HepG2 (cell line): ENCODE results near the gene CLCN2. TPM values are rescaled to one million over a fixed set of nuclear protein-coding genes. Genes with fewer than 3 reads are reported as not detected.

Experiments
- ARNTL ChIP-seq: sonication (generic); formaldehyde crosslinking; IDR thresholded peaks from 2 replicates; pipeline ENCODE4 v1.4.0; 2020; ENCODE audit warnings: mild to moderate bottlenecking, missing genetic modification reagents
- FOSL1 ChIP-seq: sonication (generic); formaldehyde crosslinking; IDR thresholded peaks from 2 replicates; pipeline ENCODE4 v1.9.0; 2021; ENCODE audit warnings: missing genetic modification reagents, borderline replicate concordance
- FOXC1 ChIP-seq: sonication (generic); formaldehyde crosslinking; IDR thresholded peaks from 2 replicates; pipeline ENCODE4 v1.8.0; 2022; ENCODE audit warnings: mild to moderate bottlenecking, missing genetic modification reagents, borderline replicate concordance
- GABPB1 ChIP-seq: IDR thresholded peaks from 2 replicates; pipeline ENCODE4 v1.6.1; 2016; ENCODE audit warnings: mild to moderate bottlenecking, missing genetic modification reagents, moderate library complexity, missing compliant biosample characterization
- HDAC1 ChIP-seq: sonication (generic); formaldehyde crosslinking; IDR thresholded peaks from 2 replicates; pipeline ENCODE4 v1.5.1; 2020; ENCODE audit warnings: mild to moderate bottlenecking, missing genetic modification reagents
- MAZ ChIP-seq, 2 experiments: sonication (generic) in 1 of 2; formaldehyde crosslinking in 1 of 2; IDR thresholded peaks; 2 replicates each; pipeline versions ENCODE4 v1.5.0 to v1.6.1; 2012 to 2020; ENCODE audit warnings: low read depth in 2 of 2, mild to moderate bottlenecking in 2 of 2, borderline replicate concordance in 1 of 2, improper control_type of control experiment in 1 of 2, low read length in 1 of 2, missing genetic modification reagents in 1 of 2, moderate library complexity in 1 of 2
- PHF20 ChIP-seq: sonication (generic); formaldehyde crosslinking; IDR thresholded peaks from 2 replicates; pipeline ENCODE4 v1.5.0; 2020; ENCODE audit warnings: mild to moderate bottlenecking, missing genetic modification reagents
- POLR2G ChIP-seq: fragments of 200-400 bp; formaldehyde crosslinking; IDR thresholded peaks from 2 replicates; pipeline ENCODE4 v1.6.1; 2018; ENCODE audit warnings: mild to moderate bottlenecking, low read depth, low read length, moderate library complexity
- RAD51 ChIP-seq: fragments of 450-650 bp; IDR thresholded peaks from 2 replicates; pipeline ENCODE4 v1.6.1; 2016; ENCODE audit warnings: borderline replicate concordance
- SIN3A ChIP-seq: IDR thresholded peaks from 2 replicates; pipeline ENCODE4 v1.6.1; 2011; ENCODE audit warnings: low read depth, mild to moderate bottlenecking, control low read depth, low read length, borderline replicate concordance
- TCF12 ChIP-seq, 2 experiments: fragments of 450-650 bp in 1 of 2; sonication (generic) in 1 of 2; formaldehyde crosslinking in 1 of 2; IDR thresholded peaks; 2 replicates each; pipeline versions ENCODE4 v1.6.1 to v1.8.0; 2017 to 2022; ENCODE audit warnings: antibody characterized with exemption in 1 of 2, mild to moderate bottlenecking in 1 of 2, missing genetic modification reagents in 1 of 2, moderate library complexity in 1 of 2
- ZFX ChIP-seq: sonication (generic); formaldehyde crosslinking; IDR thresholded peaks from 2 replicates; pipeline ENCODE4 v1.4.0; 2020; ENCODE audit warnings: mild to moderate bottlenecking, low read depth, missing genetic modification reagents, moderate library complexity
- ZNF329 ChIP-seq: sonication (generic); formaldehyde crosslinking; IDR thresholded peaks from 2 replicates; pipeline ENCODE4 v1.9.0; 2021; ENCODE audit warnings: low read depth, mild to moderate bottlenecking, missing genetic modification reagents
- ZNF460 ChIP-seq: sonication (generic); formaldehyde crosslinking; IDR thresholded peaks from 2 replicates; pipeline ENCODE4 v1.5.1; 2020; ENCODE audit warnings: missing genetic modification reagents, mild to moderate bottlenecking, borderline replicate concordance
- ZNF788 ChIP-seq: sonication (generic); formaldehyde crosslinking; IDR thresholded peaks from 2 replicates; pipeline ENCODE4 v1.5.0; 2020; ENCODE audit warnings: mild to moderate bottlenecking, missing genetic modification reagents, borderline replicate concordance
- polyA plus RNA-seq, 8 experiments: library from polyadenylated mRNA; depleted of rRNA in 3 of 8; stranded (reverse) in 7 of 8; unstranded in 1 of 8; fragments of >200 nt; fragmentation: Illumina TruSeq in 4 of 8; extraction: Trizol in 4 of 8; gene quantifications; 2 replicates each; pipeline versions ENCODE4 v1.2.1 to v1.2.3, GENCODE V29; 2011 to 2016; ENCODE audit warnings: low read depth in 4 of 8, missing spikeins in 1 of 8, mixed read lengths in 1 of 8; ENCODE audit not compliant: insufficient read depth in 1 of 8
- total RNA-seq, 5 experiments: library from RNA; depleted of rRNA; stranded (reverse); fragments of >200 nt; fragmentation: Illumina TruSeq; extraction: Trizol; gene quantifications; 2 replicates each; pipeline ENCODE4 v1.2.3, GENCODE V29; 2016; ENCODE audit warnings: low read depth in 1 of 5
- TF ChIP-seq, protein P1 (sequence below): IDR thresholded peaks from 2 replicates; pipeline ENCODE4 v1.6.1; 2016; ENCODE audit warnings: missing biosample characterization, missing genetic modification reagents, low read depth
- TF ChIP-seq, protein P2 (sequence below): sonication (generic); formaldehyde crosslinking; IDR thresholded peaks from 2 replicates; pipeline ENCODE4 v1.5.0; 2020; ENCODE audit warnings: missing genetic modification reagents, mild to moderate bottlenecking, borderline replicate concordance
- TF ChIP-seq, protein P3 (sequence below): sonication (generic); formaldehyde crosslinking; conservative IDR thresholded peaks from 2 replicates; pipeline ENCODE4 v1.4.0; 2020; ENCODE audit warnings: missing genetic modification reagents
- TF ChIP-seq, protein P4 (sequence below): IDR thresholded peaks from 2 replicates; pipeline ENCODE4 v1.6.1; 2016; ENCODE audit warnings: low read depth, control low read depth
- TF ChIP-seq, protein P5 (sequence below): IDR thresholded peaks from 2 replicates; pipeline ENCODE4 v1.6.1; 2016; ENCODE audit warnings: missing compliant biosample characterization, missing genetic modification reagents, borderline replicate concordance
- TF ChIP-seq, protein P6 (sequence below): IDR thresholded peaks from 2 replicates; pipeline ENCODE4 v1.6.1; 2016

CLCN2 gene
- total and polyA plus RNA-seq, 2 of the 13 experiments (the other 11 are each of a cell fraction or from before 2014, with no cell fraction given) = 11.4 to 13.5 TPM

DNA sequence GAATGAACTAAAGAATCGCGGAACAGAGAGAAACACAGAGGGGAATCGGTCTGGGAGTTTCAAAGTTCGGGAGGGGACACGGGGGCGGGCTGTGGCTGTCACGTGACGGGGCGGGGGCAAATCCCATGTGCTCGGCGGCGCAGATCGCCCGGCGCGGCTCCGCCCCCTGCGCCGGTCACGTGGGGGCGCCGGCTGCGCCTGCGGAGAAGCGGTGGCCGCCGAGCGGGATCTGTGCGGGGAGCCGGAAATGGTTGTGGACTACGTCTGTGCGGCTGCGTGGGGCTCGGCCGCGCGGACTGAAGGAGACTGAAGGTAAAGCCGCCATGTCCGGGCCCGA, 47.1 kb downstream of the CLCN2 start, which contains the start of gene EIF4G1 (continued):
- peak; percentile 96 for TF ChIP-seq RAD51
- TF ChIP-seq, protein P1, sequence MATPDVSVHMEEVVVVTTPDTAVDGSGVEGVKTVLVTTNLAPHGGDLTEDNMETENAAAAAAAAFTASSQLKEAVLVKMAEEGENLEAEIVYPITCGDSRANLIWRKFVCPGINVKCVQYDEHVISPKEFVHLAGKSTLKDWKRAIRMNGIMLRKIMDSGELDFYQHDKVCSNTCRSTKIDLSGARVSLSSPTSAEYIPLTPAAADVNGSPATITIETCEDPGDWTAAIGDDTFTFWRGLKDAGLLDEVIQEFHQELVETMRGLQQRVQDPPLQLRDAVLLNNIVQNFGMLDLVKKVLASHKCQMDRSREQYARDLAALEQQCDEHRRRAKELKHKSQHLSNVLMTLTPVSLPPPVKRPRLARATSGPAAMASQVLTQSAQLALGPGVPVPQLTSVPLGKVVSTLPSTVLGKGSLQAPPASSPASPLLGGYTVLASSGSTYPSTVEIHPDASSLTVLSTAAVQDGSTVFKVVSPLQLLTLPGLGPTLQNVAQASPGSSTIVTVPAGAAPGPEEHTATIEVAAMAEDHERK (CRISPR knock-in tag) = peak; percentile 67
- TF ChIP-seq, protein P2, sequence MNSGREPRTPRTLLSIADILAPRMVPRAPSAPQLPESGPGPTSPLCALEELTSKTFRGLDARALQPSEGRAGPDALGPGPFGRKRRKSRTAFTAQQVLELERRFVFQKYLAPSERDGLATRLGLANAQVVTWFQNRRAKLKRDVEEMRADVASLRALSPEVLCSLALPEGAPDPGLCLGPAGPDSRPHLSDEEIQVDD = no peak
- TF ChIP-seq GABPB1 (CRISPR knock-in tag) = peak; percentile 82; the same call in 1 of the 2 replicates
- TF ChIP-seq, protein P3, sequence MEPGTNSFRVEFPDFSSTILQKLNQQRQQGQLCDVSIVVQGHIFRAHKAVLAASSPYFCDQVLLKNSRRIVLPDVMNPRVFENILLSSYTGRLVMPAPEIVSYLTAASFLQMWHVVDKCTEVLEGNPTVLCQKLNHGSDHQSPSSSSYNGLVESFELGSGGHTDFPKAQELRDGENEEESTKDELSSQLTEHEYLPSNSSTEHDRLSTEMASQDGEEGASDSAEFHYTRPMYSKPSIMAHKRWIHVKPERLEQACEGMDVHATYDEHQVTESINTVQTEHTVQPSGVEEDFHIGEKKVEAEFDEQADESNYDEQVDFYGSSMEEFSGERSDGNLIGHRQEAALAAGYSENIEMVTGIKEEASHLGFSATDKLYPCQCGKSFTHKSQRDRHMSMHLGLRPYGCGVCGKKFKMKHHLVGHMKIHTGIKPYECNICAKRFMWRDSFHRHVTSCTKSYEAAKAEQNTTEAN (CRISPR knock-in tag) = peak; percentile 13; the same call in 1 of the 2 replicates
- TF ChIP-seq, protein P4, sequence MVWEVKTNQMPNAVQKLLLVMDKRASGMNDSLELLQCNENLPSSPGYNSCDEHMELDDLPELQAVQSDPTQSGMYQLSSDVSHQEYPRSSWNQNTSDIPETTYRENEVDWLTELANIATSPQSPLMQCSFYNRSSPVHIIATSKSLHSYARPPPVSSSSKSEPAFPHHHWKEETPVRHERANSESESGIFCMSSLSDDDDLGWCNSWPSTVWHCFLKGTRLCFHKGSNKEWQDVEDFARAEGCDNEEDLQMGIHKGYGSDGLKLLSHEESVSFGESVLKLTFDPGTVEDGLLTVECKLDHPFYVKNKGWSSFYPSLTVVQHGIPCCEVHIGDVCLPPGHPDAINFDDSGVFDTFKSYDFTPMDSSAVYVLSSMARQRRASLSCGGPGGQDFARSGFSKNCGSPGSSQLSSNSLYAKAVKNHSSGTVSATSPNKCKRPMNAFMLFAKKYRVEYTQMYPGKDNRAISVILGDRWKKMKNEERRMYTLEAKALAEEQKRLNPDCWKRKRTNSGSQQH (CRISPR knock-in tag) = peak; percentile 71; the same call in 1 of the 2 replicates
- no peak for TF ChIP-seq TCF12 (IDR thresholded peaks at IDR 0.05)
- TF ChIP-seq TCF12 (CRISPR knock-in tag; IDR thresholded peaks at IDR 0.05) = no peak
- no peak for TF ChIP-seq ZFX (CRISPR knock-in tag)
- no peak for TF ChIP-seq MAZ (IDR thresholded peaks at IDR 0.05; ENCODE audit: borderline replicate concordance, low read depth, low read length)
- 0 out of 2 replicates have a peak, but pooled peaks have one; percentile 56 for TF ChIP-seq MAZ (CRISPR knock-in tag; IDR thresholded peaks at IDR 0.05; ENCODE audit: low read depth)
- peak; percentile 55; the same call in 1 of the 2 replicates for TF ChIP-seq POLR2G
- peak; percentile 92 for TF ChIP-seq ARNTL (CRISPR knock-in tag)
- TF ChIP-seq HDAC1 (CRISPR knock-in tag) = 0 out of 2 replicates have a peak, but pooled peaks have one; percentile 28
- TF ChIP-seq, protein P5, sequence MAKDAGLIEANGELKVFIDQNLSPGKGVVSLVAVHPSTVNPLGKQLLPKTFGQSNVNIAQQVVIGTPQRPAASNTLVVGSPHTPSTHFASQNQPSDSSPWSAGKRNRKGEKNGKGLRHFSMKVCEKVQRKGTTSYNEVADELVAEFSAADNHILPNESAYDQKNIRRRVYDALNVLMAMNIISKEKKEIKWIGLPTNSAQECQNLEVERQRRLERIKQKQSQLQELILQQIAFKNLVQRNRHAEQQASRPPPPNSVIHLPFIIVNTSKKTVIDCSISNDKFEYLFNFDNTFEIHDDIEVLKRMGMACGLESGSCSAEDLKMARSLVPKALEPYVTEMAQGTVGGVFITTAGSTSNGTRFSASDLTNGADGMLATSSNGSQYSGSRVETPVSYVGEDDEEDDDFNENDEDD (CRISPR knock-in tag) = peak; percentile 39; the same call in 1 of the 2 replicates
- peak; percentile 54; the same call in 1 of the 2 replicates for TF ChIP-seq SIN3A
- TF ChIP-seq, protein P6, sequence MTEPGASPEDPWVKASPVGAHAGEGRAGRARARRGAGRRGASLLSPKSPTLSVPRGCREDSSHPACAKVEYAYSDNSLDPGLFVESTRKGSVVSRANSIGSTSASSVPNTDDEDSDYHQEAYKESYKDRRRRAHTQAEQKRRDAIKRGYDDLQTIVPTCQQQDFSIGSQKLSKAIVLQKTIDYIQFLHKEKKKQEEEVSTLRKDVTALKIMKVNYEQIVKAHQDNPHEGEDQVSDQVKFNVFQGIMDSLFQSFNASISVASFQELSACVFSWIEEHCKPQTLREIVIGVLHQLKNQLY (CRISPR knock-in tag) = no peak; the same call in 1 of the 2 replicates
- TF ChIP-seq FOSL1 (CRISPR knock-in tag) = no peak
- 0 out of 2 replicates have a peak, but pooled peaks have one; percentile 7 for TF ChIP-seq FOXC1 (CRISPR knock-in tag)
- 0 out of 2 replicates have a peak, but pooled peaks have one; percentile 26 for TF ChIP-seq PHF20 (CRISPR knock-in tag)
- 0 out of 2 replicates have a peak, but pooled peaks have one; percentile 13 for TF ChIP-seq ZNF329
- peak; percentile 29; the same call in 1 of the 2 replicates for TF ChIP-seq ZNF788 (CRISPR knock-in tag)
- 0 out of 2 replicates have a peak, but pooled peaks have one; percentile 0 for TF ChIP-seq ZNF460
